Hippocampal formation (tissue), 2 donors: ENCODE measurements around the gene PPL.
"Not testable (repeated sequence)": the region's sequence is repeated elsewhere in the genome, so short reads cannot be mapped to it uniquely, and the experiment has no call there.

Experiments
- DNase-seq, 2 donors: peaks; one replicate each; lab custom pipeline; 2025; lab: John Stamatoyannopoulos, UW

The PPL gene

GRCh38 chr16:4934591-4934990 is 2.4 kb downstream of the PPL start:
- DNase-seq: no peak

- no peak for DNase-seq
These were observed 3.0 kb downstream of the PPL start for GRCh38 chr16:4933871-4934395.

DNA sequence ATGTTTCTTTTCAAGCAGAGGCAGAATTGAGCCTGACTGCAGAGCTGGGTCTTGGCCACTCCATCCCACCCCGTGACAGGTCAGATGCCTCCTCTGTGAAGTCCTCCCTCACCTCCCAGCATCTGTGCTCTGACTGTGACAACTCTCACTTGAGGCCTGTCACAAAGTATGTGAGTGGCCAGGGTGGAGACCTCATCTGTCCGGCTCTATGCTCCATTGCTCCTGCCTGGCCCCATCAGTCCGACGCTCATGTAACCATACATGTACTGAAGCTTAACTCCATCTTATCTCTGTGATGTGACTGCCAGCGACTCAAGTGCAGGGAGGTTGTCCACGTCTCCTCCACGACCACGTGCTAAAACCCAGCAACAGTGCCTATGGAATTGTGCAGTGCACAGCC is 3.5 kb downstream of the PPL start:
- DNase-seq: no peak

GRCh38 chr16:4931381-4931780 is 5.6 kb downstream of the PPL start:
- DNase-seq: no peak

GRCh38 chr16:4929619-4930018 is 7.3 kb downstream of the PPL start:
- not testable (repeated sequence) for DNase-seq

DNA sequence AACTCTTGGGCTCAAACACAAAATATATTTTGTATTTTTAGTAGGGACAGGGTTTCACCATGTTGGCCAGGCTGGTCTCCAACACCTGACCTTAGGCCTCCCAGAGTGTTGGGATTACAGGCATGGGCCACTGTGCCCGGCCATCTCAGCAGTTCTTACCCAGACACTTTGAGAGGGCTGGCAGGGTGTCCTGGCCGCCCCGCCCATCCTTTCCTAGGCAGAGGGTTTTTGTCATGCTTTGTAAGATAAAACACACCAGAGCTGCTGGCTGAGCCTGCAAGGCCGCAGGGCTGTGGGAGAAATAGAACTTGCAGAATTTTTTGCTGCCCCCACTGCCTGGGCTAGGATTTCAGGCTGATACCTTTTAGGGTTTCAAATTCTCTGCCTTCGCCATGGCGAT is 8.7 kb downstream of the PPL start:
- no peak for DNase-seq

GRCh38 chr16:4927661-4928060 is 9.3 kb downstream of the PPL start:
- no peak for DNase-seq

GRCh38 chr16:4926928-4927327 is 10.0 kb downstream of the PPL start:
- DNase-seq: no peak

GRCh38 chr16:4925791-4926190 is 11.2 kb downstream of the PPL start:
- no peak for DNase-seq

GRCh38 chr16:4925293-4925607 is 11.7 kb downstream of the PPL start:
- DNase-seq: no peak

- DNase-seq: no peak
These were observed 12.2 kb downstream of the PPL start for GRCh38 chr16:4924593-4925292.

DNA sequence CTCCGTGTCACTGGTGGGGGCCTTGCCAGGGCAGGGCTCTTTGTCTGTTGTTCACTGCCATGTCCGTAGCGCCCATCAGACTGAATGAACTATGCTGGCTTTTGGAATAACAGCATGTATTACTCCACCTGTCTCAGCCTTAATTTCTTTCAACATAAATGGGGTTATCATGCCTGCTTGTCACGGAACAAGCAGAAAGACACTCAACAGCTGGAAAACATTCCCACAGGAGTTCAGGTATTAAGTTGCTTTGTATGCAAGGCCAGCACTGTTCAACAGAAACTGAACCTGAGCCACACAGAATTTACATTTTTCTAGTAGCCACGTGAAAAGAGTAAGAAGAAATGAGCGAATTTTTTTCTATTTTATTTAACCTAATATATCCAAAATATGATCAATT is 13.1 kb downstream of the PPL start:
- DNase-seq: no peak

- DNase-seq: no peak
These were observed 14.1 kb downstream of the PPL start for GRCh38 chr16:4922721-4923342.

GRCh38 chr16:4920826-4921225 is 16.1 kb downstream of the PPL start:
- DNase-seq: no peak

- no peak for DNase-seq
These were observed 18.1 kb downstream of the PPL start for GRCh38 chr16:4918781-4919251.

DNA sequence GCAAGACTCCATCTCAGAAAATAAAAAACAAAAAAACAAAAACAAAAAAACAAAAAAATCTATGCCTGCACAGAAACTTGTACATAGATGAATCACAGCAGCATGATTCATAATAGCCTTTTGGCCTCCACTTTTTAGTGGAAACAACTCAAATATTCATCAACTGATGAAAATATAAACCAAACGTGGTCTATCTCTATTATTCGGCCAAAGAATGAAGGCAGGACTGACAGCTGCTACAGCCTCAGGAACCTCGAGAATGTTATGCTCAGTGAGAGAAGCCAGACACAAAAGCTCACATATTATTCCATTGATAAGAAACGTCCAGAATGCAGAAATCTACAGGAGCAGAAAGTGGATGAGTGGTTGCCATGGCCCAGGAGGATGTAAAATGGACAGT is 19.8 kb downstream of the PPL start:
- no peak for DNase-seq

DNA sequence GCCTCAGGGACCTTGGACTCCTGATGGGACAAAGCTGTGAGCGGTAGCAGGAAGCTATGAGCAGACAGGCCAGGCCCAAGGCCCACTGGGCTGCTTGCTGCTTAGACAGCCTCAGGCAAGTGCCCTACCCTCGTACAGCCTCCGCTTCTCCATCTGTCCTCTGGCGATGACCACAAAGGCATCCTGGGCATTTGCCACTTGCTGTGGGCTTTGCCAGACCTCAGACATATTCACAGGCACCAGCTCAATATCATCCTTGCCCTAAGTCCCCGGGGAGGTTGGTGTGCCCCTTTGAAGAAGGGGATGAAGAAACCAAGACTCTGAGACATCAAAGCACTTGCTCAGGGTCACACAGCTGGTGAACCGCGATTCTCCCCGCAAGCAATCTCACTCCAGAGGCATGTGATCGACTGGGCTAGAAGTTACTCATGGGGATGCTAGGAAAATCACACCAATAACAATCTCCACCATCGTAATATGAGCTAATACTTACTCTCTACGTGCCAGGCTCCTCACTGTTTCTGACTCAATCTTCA is 21.7 kb downstream of the PPL start:
- DNase-seq: no peak

GRCh38 chr16:4914528-4915225 is 22.3 kb downstream of the PPL start:
- DNase-seq: no peak

DNA sequence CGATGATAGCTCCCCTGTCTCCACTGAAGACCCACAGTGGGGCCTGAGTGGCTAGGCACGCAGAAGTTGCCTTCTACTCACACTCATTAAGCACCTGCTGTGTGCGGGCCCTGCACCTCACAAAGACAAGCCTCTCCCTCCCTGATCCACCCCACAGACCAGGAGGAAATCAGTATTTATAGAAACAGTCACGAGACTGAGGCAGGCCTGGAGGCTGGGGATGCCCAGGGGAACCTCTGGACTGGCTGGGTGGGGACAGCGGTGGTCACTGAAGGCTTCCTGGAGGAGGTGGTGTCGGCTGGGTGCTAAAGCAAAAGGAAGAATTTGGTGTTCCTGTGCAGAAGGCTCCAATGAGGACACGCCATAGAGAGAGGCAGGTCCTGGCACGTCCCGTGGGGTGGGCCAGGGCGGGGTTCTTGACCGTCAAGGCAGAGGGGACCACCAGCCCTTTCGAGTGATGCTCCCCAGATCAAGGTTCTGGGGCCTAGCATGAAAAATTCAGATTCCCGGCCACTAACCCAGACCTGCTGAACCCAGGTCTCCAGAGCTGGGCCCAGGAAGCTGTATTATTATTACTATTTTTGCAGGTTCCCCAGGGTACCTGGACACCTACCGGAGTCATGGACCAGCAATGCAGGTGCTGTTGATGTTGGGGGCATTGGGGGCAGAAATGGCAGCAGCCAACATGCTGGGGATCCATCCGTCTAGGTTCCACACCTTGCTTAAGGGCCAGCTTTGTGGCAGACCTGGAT is 23.0 kb downstream of the PPL start:
- no peak for DNase-seq

DNA sequence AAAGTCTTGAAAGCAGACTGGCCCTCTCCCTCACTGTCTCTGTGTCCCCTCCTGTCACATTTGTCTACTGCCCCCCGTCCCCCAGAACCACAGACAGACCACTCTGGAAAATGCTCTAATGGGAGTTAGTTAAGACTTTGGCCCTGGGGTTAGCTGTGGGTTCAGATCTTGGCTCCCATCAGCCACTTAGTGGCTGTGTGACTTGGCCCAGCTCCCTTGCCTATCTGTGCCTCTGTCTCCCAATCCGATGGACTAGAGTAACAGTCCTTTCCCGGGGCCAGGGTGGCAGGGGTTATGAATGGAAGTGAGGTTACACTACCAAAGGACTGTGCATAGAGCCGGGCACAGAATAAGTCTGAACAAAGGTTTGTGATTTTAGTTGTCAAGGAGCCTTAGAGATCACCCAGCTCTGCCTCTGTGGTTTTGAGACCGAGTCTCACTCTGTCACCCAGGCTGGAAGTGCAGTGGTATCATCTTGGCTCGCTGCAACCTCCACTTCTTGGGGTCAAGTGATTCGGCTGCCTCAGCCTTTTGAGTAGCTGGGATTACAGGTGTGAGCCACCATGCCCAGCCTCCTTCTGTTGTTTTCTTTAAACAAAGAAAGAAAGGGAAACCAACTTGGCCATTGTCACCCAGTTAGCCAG is 23.7 kb downstream of the PPL start:
- DNase-seq: no peak

DNA sequence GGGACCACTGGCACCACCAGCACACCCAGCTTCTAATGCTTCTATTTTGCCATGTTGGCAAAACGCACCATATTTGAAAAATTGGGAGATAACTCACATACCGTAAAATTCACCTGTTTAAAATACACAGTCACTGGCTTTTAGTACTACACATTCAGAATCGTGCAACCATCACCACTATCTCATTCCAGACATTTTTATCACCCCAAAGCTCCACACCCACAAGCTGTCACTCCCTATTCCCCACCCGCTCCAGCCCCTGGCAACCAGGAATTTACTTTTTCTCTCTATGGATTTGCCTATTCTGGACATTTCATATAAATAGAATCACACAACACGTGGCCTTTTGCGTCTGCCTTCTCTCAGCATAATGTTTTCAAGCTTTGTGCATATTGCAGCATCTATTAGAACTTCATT is 25.0 kb downstream of the PPL start:
- DNase-seq: no peak

- DNase-seq: no peak
These were observed 26.1 kb downstream of the PPL start for GRCh38 chr16:4910828-4911227.
